Liver (tissue), 9 donors: ENCODE data around the gene ZNF335. TPM values are rescaled to one million over a fixed set of nuclear protein-coding genes. Genes with fewer than 3 reads are reported as not detected.

ENCODE experiments used
- DNase-seq: peaks from one replicate; pipeline ENCODE4 v3.0.0-alpha.2; 2017; ENCODE audit warnings: low spot score
- H3K27ac ChIP-seq, 2 donors: one replicate each; pipeline ENCODE4 v1.7.0; 2013; ENCODE audit warnings: inconsistent platforms in 2 of 2, low read length in 2 of 2, control low read depth in 1 of 2, low read depth in 1 of 2, mild to moderate bottlenecking in 1 of 2
- H3K27me3 ChIP-seq, 4 donors: one replicate each; pipeline versions ENCODE4 v1.6.1 to v1.7.0; 2013; ENCODE audit warnings: low read length in 3 of 4, inconsistent platforms in 1 of 4, mild to moderate bottlenecking in 1 of 4, moderate library complexity in 1 of 4; ENCODE audit not compliant: control insufficient read depth in 4 of 4, insufficient read depth in 4 of 4
- H3K36me3 ChIP-seq, 4 donors: one replicate each; pipeline versions ENCODE4 v1.6.1 to v1.7.0; 2013; ENCODE audit warnings: low read length in 3 of 4, mild to moderate bottlenecking in 3 of 4, low read depth in 1 of 4, moderate library complexity in 1 of 4; ENCODE audit not compliant: control insufficient read depth in 4 of 4, insufficient read depth in 3 of 4
- H3K4me1 ChIP-seq, 4 donors: one replicate each; pipeline versions ENCODE4 v1.6.1 to v1.7.0; 2013; ENCODE audit warnings: low read length in 3 of 4, mild to moderate bottlenecking in 3 of 4, moderate library complexity in 1 of 4; ENCODE audit not compliant: control insufficient read depth in 4 of 4, insufficient read depth in 4 of 4
- H3K4me3 ChIP-seq, 3 donors: one replicate each; pipeline versions ENCODE4 v1.6.1 to v1.7.0; 2013; ENCODE audit warnings: low read length in 3 of 3, control low read depth in 1 of 3, low read depth in 1 of 3, mild to moderate bottlenecking in 1 of 3
- H3K9ac ChIP-seq, 2 donors: one replicate each; pipeline ENCODE4 v1.7.0; 2013; ENCODE audit warnings: low read length in 2 of 2, mild to moderate bottlenecking in 2 of 2, moderate library complexity in 2 of 2, control low read depth in 1 of 2, low read depth in 1 of 2
- H3K9me3 ChIP-seq, 4 donors: one replicate each; pipeline versions ENCODE4 v1.6.1 to v1.7.0; 2013; ENCODE audit warnings: low read length in 3 of 4; ENCODE audit not compliant: control insufficient read depth in 4 of 4
- ATF3 ChIP-seq: IDR thresholded peaks from 2 replicates; pipeline ENCODE4 v1.6.1; 2016; ENCODE audit warnings: antibody characterized with exemption
- CTCF ChIP-seq: fragments of 150-350 bp; IDR thresholded peaks from 2 replicates; pipeline ENCODE4 v1.5.1; 2017; ENCODE audit warnings: improper control_type of control experiment, low read depth, low read length; ENCODE audit not compliant: missing input control
- ZBTB33 ChIP-seq: IDR thresholded peaks from 2 replicates; pipeline ENCODE4 v1.6.1; 2016; ENCODE audit warnings: antibody characterized with exemption
- WGBS: extraction: QIAGEN DNeasy Blood & Tissue Kit; methylation state at CpG from one replicate; pipeline ENCODE4 v1.1.7; 2013; 5-methylcytosine and 5-hydroxymethylcytosine counted together
- polyA plus RNA-seq, 2 donors: library from polyadenylated mRNA; stranded (reverse) in 1 of 2; unstranded in 1 of 2; fragments of 200-250 nt in 1 of 2; fragments of >200 nt in 1 of 2; fragmentation: Nextera tagmentation in 1 of 2; extraction: Ambion mirVana in 1 of 2; gene quantifications; one replicate each; pipeline versions ENCODE4 v1.2.1 to v1.2.3, GENCODE V29; 2013 to 2015
- total RNA-seq, 2 donors: library from RNA; depleted of rRNA; stranded (reverse); fragments of >200 nt; gene quantifications; one replicate each; pipeline ENCODE4 v1.2.3, GENCODE V29; 2014
- donor health status: healthy.
- donor health status: healthy.
- donor health status: healthy.
- donor health status: healthy.
- donor health status: healthy.

Gene ZNF335
- total and polyA plus RNA-seq, 4 donors, result 3.0 to 14.6 (median 6.6) TPM

- WGBS, result 90% methylated on average over 13 of the region's 13 CpGs
- DNase-seq, result no peak
Measured at GRCh38 chr20:45899046-45899835, 72.8 kb downstream of the ZNF335 start.

More at GRCh38 chr20:45899046-45899835, 72.8 kb downstream of the ZNF335 start:
- H3K4me1 ChIP-seq, result no peaks in the 10 kb centered on the region
- H3K9ac ChIP-seq, result no peak overlapping the region
- no peaks in the 10 kb centered on the region for H3K27me3 ChIP-seq
- peaks cover 15 to 42% (median 18%) of the 10 kb centered on the region in 4 donors for H3K36me3 ChIP-seq
- no peaks in the 10 kb centered on the region for H3K9me3 ChIP-seq
- H3K4me3 ChIP-seq, result no peak overlapping the region
- TF ChIP-seq ATF3, result no peak
- no peak for TF ChIP-seq CTCF
- TF ChIP-seq ZBTB33, result no peak
- no peak overlapping the region for H3K27ac ChIP-seq

Other genes starting within 250 kb of the ZNF335 start
- gene SPINT4, start 249.9 kb downstream of the ZNF335 start, total RNA-seq, result not detected
- gene SPINT4, start 249.9 kb downstream of the ZNF335 start, polyA plus RNA-seq, result not detected
- gene WFDC3, start 180.3 kb downstream of the ZNF335 start, total RNA-seq, result not detected
- under 1 TPM in 1 of 2 donors, not detected in 1; 0.28 TPM for gene WFDC3, start 180.3 kb downstream of the ZNF335 start, polyA plus RNA-seq
- gene DNTTIP1, start 180.2 kb downstream of the ZNF335 start, total RNA-seq, result 1 to 10 TPM; 6.3 to 9.4 TPM
- 10 to 100 TPM in 1 of 2 donors, 1 to 10 TPM in 1; 9.3 to 13.8 TPM for gene DNTTIP1, start 180.2 kb downstream of the ZNF335 start, polyA plus RNA-seq
- gene UBE2C, start 159.6 kb downstream of the ZNF335 start, total RNA-seq, result 10 to 100 TPM in 1 of 2 donors, not detected in 1; 27.6 TPM
- 1 to 10 TPM; 2.7 to 8.1 TPM for gene UBE2C, start 159.6 kb downstream of the ZNF335 start, polyA plus RNA-seq
- under 1 TPM in 1 of 2 donors, not detected in 1; 0.33 TPM for gene TNNC2, start 144.9 kb downstream of the ZNF335 start, total RNA-seq
- gene TNNC2, start 144.9 kb downstream of the ZNF335 start, polyA plus RNA-seq, result under 1 TPM; 0.12 to 0.31 TPM
- gene SNX21, start 138.4 kb downstream of the ZNF335 start, total RNA-seq, result 10 to 100 TPM in 1 of 2 donors, 1 to 10 TPM in 1; 4.5 to 10.6 TPM
- gene SNX21, start 138.4 kb downstream of the ZNF335 start, polyA plus RNA-seq, result 1 to 10 TPM; 3.8 to 5.1 TPM
- gene ACOT8, start 114.8 kb downstream of the ZNF335 start, total RNA-seq, result 10 to 100 TPM; 24.4 to 24.5 TPM
- gene ACOT8, start 114.8 kb downstream of the ZNF335 start, polyA plus RNA-seq, result 10 to 100 TPM; 24.5 to 27.1 TPM
- 1 to 10 TPM; 2.9 to 4.2 TPM for gene ZSWIM3, start 114.6 kb downstream of the ZNF335 start, total RNA-seq
- gene ZSWIM3, start 114.6 kb downstream of the ZNF335 start, polyA plus RNA-seq, result 1 to 10 TPM in 1 of 2 donors, under 1 TPM in 1; 0.56 to 1.6 TPM
- 1 to 10 TPM; 2.2 to 5.0 TPM for gene ZSWIM1, start 91.0 kb downstream of the ZNF335 start, total RNA-seq
- gene ZSWIM1, start 91.0 kb downstream of the ZNF335 start, polyA plus RNA-seq, result 1 to 10 TPM; 2.1 to 2.4 TPM
- 1 to 10 TPM; 1.6 to 7.6 TPM for gene SPATA25, start 84.6 kb downstream of the ZNF335 start, total RNA-seq
- gene SPATA25, start 84.6 kb downstream of the ZNF335 start, polyA plus RNA-seq, result under 1 TPM; 0.43 to 0.80 TPM
- gene NEURL2, start 81.0 kb downstream of the ZNF335 start, total RNA-seq, result 10 to 100 TPM in 1 of 2 donors, 1 to 10 TPM in 1; 4.1 to 14.5 TPM
- gene NEURL2, start 81.0 kb downstream of the ZNF335 start, polyA plus RNA-seq, result 1 to 10 TPM; 3.7 to 6.2 TPM
- gene CTSA, start 80.9 kb downstream of the ZNF335 start, total RNA-seq, result 10 to 100 TPM; 45.6 to 48.1 TPM
- 100 to 1,000 TPM; 105 to 151 TPM for gene CTSA, start 80.9 kb downstream of the ZNF335 start, polyA plus RNA-seq
- 10 to 100 TPM; 66.5 to 69.5 TPM for gene PLTP, start 60.0 kb downstream of the ZNF335 start, total RNA-seq
- 10 to 100 TPM; 22.5 to 54.9 TPM for gene PLTP, start 60.0 kb downstream of the ZNF335 start, polyA plus RNA-seq
- gene PCIF1, start 37.5 kb downstream of the ZNF335 start, total RNA-seq, result 10 to 100 TPM; 11.5 TPM
- gene PCIF1, start 37.5 kb downstream of the ZNF335 start, polyA plus RNA-seq, result 10 to 100 TPM in 1 of 2 donors, 1 to 10 TPM in 1; 9.2 to 12.4 TPM
- gene MMP9, start 36.7 kb upstream of the ZNF335 start, total RNA-seq, result 1 to 10 TPM in 1 of 2 donors, under 1 TPM in 1; 0.84 to 5.4 TPM
- gene MMP9, start 36.7 kb upstream of the ZNF335 start, polyA plus RNA-seq, result 1 to 10 TPM in 1 of 2 donors, under 1 TPM in 1; 0.29 to 1.6 TPM
- under 1 TPM in 1 of 2 donors, not detected in 1; 0.33 TPM for gene SLC12A5, start 57.0 kb upstream of the ZNF335 start, total RNA-seq
- 1 to 10 TPM in 1 of 2 donors, not detected in 1; 1.5 TPM for gene SLC12A5, start 57.0 kb upstream of the ZNF335 start, polyA plus RNA-seq
- 10 to 100 TPM; 10.3 to 10.4 TPM for gene NCOA5, start 117.8 kb upstream of the ZNF335 start, total RNA-seq
- gene NCOA5, start 117.8 kb upstream of the ZNF335 start, polyA plus RNA-seq, result 1 to 10 TPM; 3.2 to 7.0 TPM
- gene CD40, start 146.1 kb upstream of the ZNF335 start, total RNA-seq, result 1 to 10 TPM; 2.2 to 6.4 TPM
- 1 to 10 TPM; 5.7 to 9.4 TPM for gene CD40, start 146.1 kb upstream of the ZNF335 start, polyA plus RNA-seq